Astrocyte of the cerebellum (primary cell): Measurements from ENCODE around the gene SLC35G4.

Source experiments
- DNase-seq: peaks from one replicate; pipeline ENCODE4 v3.0.0-alpha.2; 2011; ENCODE audit warnings: low read depth
- H3K4me3 ChIP-seq: 2 replicates; pipeline ENCODE4 v1.5.1; 2011; ENCODE audit warnings: mild to moderate bottlenecking, low read depth, low read length, moderate library complexity
- in situ Hi-C: cut with HindIII; loops from 2 replicates; pipeline ENCODE4 v1.10.0; 2017; ENCODE audit warnings: low sequenced_read_pairs
- TF ChIP-seq, protein P1 (sequence below): IDR thresholded peaks from 2 replicates; pipeline ENCODE4 v1.5.1; 2012; ENCODE audit warnings: low read length, low read depth, moderate library complexity, mild to moderate bottlenecking; ENCODE audit errors: missing control alignments

The SLC35G4 gene

GRCh38 chr18:11572201-11572600, 37.2 kb upstream of the SLC35G4 start:
- DNase-seq: no peak
- in situ Hi-C loops: no loop called here
- TF ChIP-seq, protein P1, sequence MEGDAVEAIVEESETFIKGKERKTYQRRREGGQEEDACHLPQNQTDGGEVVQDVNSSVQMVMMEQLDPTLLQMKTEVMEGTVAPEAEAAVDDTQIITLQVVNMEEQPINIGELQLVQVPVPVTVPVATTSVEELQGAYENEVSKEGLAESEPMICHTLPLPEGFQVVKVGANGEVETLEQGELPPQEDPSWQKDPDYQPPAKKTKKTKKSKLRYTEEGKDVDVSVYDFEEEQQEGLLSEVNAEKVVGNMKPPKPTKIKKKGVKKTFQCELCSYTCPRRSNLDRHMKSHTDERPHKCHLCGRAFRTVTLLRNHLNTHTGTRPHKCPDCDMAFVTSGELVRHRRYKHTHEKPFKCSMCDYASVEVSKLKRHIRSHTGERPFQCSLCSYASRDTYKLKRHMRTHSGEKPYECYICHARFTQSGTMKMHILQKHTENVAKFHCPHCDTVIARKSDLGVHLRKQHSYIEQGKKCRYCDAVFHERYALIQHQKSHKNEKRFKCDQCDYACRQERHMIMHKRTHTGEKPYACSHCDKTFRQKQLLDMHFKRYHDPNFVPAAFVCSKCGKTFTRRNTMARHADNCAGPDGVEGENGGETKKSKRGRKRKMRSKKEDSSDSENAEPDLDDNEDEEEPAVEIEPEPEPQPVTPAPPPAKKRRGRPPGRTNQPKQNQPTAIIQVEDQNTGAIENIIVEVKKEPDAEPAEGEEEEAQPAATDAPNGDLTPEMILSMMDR: no peak
- H3K4me3 ChIP-seq: no peak overlapping the region

- in situ Hi-C loops: no loop called here
- TF ChIP-seq, protein P1: no peak
- H3K4me3 ChIP-seq: no peak overlapping the region
- no peak for DNase-seq
These were observed 34.9 kb upstream of the SLC35G4 start for GRCh38 chr18:11574545-11574944.

GRCh38 chr18:11577271-11578112, 31.9 kb upstream of the SLC35G4 start:
- no peak for DNase-seq
- in situ Hi-C loops: no loop called here
- TF ChIP-seq, protein P1: no peak
- H3K4me3 ChIP-seq: no peak overlapping the region

- no peak for DNase-seq
- H3K4me3 ChIP-seq: no peak overlapping the region
- TF ChIP-seq, protein P1: no peak
- in situ Hi-C loops: no loop called here
These were observed 30.6 kb upstream of the SLC35G4 start for GRCh38 chr18:11578799-11579198.

- no peak for DNase-seq
- no peak overlapping the region for H3K4me3 ChIP-seq
- TF ChIP-seq, protein P1: no peak
- in situ Hi-C loops: no loop called here
These were observed 29.5 kb upstream of the SLC35G4 start for GRCh38 chr18:11579916-11580315.

DNA sequence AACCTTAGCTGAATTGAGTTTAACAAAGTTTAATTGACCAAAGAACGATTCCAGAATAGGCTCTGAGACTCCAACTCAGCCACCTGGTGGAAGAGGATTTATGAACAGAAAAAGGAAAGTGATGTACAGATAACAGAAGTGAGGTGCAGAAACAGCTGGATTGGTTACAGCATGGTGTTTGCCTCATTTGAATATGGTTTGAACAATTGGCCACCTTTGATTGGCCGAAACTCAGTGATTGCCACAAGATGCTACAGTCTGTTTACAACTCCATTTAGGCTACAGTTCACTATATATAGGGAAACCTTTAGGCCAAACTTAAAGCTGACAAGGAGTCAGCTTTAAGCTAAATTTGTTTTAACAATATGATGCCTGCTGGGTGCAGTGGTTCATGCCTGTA, 28.1 kb upstream of the SLC35G4 start:
- no peak overlapping the region for H3K4me3 ChIP-seq
- TF ChIP-seq, protein P1: no peak
- DNase-seq: no peak
- in situ Hi-C loops: no loop called here

DNA sequence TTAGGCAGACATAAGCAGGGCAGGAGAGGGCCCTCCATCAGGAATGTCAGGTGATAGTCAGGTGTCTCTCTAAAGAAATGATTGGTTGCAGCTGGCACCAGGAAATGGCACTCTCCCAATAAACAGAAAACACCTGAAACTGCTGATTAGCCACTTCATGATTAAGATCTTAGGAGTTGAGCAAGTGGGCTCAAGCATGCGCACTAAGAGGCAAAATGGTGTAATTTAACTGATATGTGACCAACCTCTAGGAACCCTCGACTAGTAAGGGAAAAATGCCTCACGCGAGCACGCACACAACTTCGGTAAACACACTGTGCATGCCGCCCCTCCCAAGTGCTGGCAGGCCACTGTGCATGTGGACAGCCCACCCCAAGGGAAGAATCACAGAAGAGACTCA, 23.8 kb upstream of the SLC35G4 start:
- no peak overlapping the region for H3K4me3 ChIP-seq
- TF ChIP-seq, protein P1: no peak
- in situ Hi-C loops: no loop called here
- DNase-seq: no peak
